Osteoblast (primary cell): ENCODE data around the gene CASP7. TPM values are rescaled to one million over a fixed set of nuclear protein-coding genes. Genes with fewer than 3 reads are reported as not detected.

Source experiments
- DNase-seq: peaks from one replicate; pipeline ENCODE4 v3.0.0; 2011; ENCODE audit warnings: low spot score, mixed read lengths; ENCODE audit not compliant: insufficient read length; ENCODE audit errors: missing footprints
- H2AFZ ChIP-seq: 2 replicates; pipeline ENCODE4 v1.6.0; 2011; ENCODE audit warnings: mild to moderate bottlenecking, low read length
- H3K27ac ChIP-seq: 2 replicates; pipeline ENCODE4 v1.5.1; 2011; ENCODE audit warnings: mild to moderate bottlenecking, low read depth, low read length, moderate library complexity
- H3K27me3 ChIP-seq: 2 replicates; pipeline ENCODE4 v1.6.0; 2012; ENCODE audit warnings: mild to moderate bottlenecking, control low read depth, inconsistent platforms, low read length, moderate library complexity; ENCODE audit not compliant: insufficient read depth
- H3K36me3 ChIP-seq: 2 replicates; pipeline ENCODE4 v1.5.1; 2011; ENCODE audit warnings: mild to moderate bottlenecking, low read length, control low read depth, moderate library complexity; ENCODE audit not compliant: insufficient read depth
- H3K4me1 ChIP-seq: 2 replicates; pipeline ENCODE4 v1.5.1; 2011; ENCODE audit warnings: mild to moderate bottlenecking, low read length, control low read depth, moderate library complexity; ENCODE audit not compliant: insufficient read depth
- H3K4me2 ChIP-seq: 2 replicates; pipeline ENCODE4 v1.6.0; 2011; ENCODE audit warnings: mild to moderate bottlenecking, low read length; ENCODE audit not compliant: insufficient read depth
- H3K4me3 ChIP-seq: fragments of 200-600 bp; sonication (generic); 3 replicates; pipeline ENCODE4 v1.5.1; 2012; ENCODE audit warnings: mild to moderate bottlenecking, low read length, inconsistent platforms; ENCODE audit not compliant: insufficient read depth
- H3K79me2 ChIP-seq: 2 replicates; pipeline ENCODE4 v1.6.0; 2012; ENCODE audit warnings: mild to moderate bottlenecking, low read length, control low read depth, inconsistent platforms; ENCODE audit not compliant: insufficient read depth
- H3K9me3 ChIP-seq: 2 replicates; pipeline ENCODE4 v1.5.1; 2011; ENCODE audit warnings: low read depth, low read length, control low read depth
- H4K20me1 ChIP-seq: 2 replicates; pipeline ENCODE4 v1.6.0; 2012; ENCODE audit warnings: mild to moderate bottlenecking, low read length, control low read depth; ENCODE audit not compliant: insufficient read depth
- CTCF ChIP-seq: IDR thresholded peaks from 2 replicates; pipeline ENCODE4 v1.5.1; 2011; ENCODE audit warnings: mild to moderate bottlenecking, low read depth, low read length, moderate library complexity; ENCODE audit errors: extremely low read depth
- total RNA-seq: library from RNA; depleted of rRNA; stranded (reverse); fragments of >200 nt; gene quantifications from 2 replicates; pipeline ENCODE4 v1.2.3, GENCODE V29; 2012

Gene CASP7
- total RNA-seq = 17.4 and 21.7 TPM in 2 replicates

- Histone ChIP-seq H3K4me1 (peaks cover 11% of the 10 kb centered on the region), H3K79me2 (peaks cover 30% of the 10 kb centered on the region), H3K27ac (peak within 1 kb of the TSS; percentile 86), H3K4me2 (peak within 1 kb of the TSS; percentile 92), H3K27me3 (no peaks in the 10 kb centered on the region), H3K4me3 (peak within 1 kb of the TSS; percentile 100), H3K36me3 (no peaks in the 10 kb centered on the region), H4K20me1 (peaks cover 14% of the 10 kb centered on the region), H3K9me3 (no peaks in the 10 kb centered on the region), H2AFZ (peak within 1 kb of the TSS; percentile 100)
- no peak for TF ChIP-seq CTCF
- DNase-seq = peak; percentile 90
Observed at GRCh38 chr10:113679463-113680189, at the start of gene CASP7. TSS of gene CASP7 (plus strand) at chr10:113679912. CDS start at chr10:113697494, 17,582 bp downstream.

- no peaks in the 10 kb centered on the region for H3K4me1 ChIP-seq
- H3K9me3 ChIP-seq = no peaks in the 10 kb centered on the region
- no peak overlapping the region for H3K4me3 ChIP-seq
- no peaks in the 10 kb centered on the region for H3K79me2 ChIP-seq
- H3K4me2 ChIP-seq = no peak overlapping the region
- DNase-seq = no peak
- no peaks in the 10 kb centered on the region for H4K20me1 ChIP-seq
- no peak overlapping the region for H2AFZ ChIP-seq
- peaks cover 4% of the 10 kb centered on the region for H3K27me3 ChIP-seq
- H3K36me3 ChIP-seq = no peaks in the 10 kb centered on the region
- no peak for TF ChIP-seq CTCF
- no peak overlapping the region for H3K27ac ChIP-seq
Observed at GRCh38 chr10:113630929-113631533, 48.7 kb upstream of the CASP7 start.

GRCh38 chr10:113631684-113632367 is 47.9 kb upstream of the CASP7 start:
- no peaks in the 10 kb centered on the region for H3K27me3 ChIP-seq
- no peak for DNase-seq

More at GRCh38 chr10:113631684-113632367, 47.9 kb upstream of the CASP7 start:
- Histone ChIP-seq H4K20me1 (no peaks in the 10 kb centered on the region), H3K9me3 (no peaks in the 10 kb centered on the region), H2AFZ (no peak overlapping the region), H3K4me1 (no peaks in the 10 kb centered on the region), H3K27ac (no peak overlapping the region), H3K36me3 (no peaks in the 10 kb centered on the region), H3K4me2 (no peak overlapping the region), H3K79me2 (no peaks in the 10 kb centered on the region), H3K4me3 (no peak overlapping the region)
- TF ChIP-seq CTCF = no peak
